Left lung (tissue), 10 donors: ENCODE data around the gene TANGO2. TPM values are rescaled to one million over a fixed set of nuclear protein-coding genes. Genes with fewer than 3 reads are reported as not detected.
A peak's percentile ranks its signal among the peaks of the same experiment; 100 is the strongest.

Experiments
- ATAC-seq: fragments of 200-7000 bp; cut with Tn5 transposase; one replicate; pipeline ENCODE4 v1.9.1; 2020; ENCODE audit warnings: moderate library complexity
- DNase-seq, 4 donors: peaks; one replicate each; pipeline ENCODE4 v3.0.0-alpha.2; 2013 to 2020
- H3K27ac ChIP-seq, 2 donors: fragments of 200-600 bp; sonication (generic) in 1 of 2; one replicate each; pipeline versions ENCODE4 v1.5.0 to v1.8.0; 2020 to 2021
- H3K27me3 ChIP-seq, 2 donors: fragments of 200-600 bp; sonication (generic) in 1 of 2; one replicate each; pipeline versions ENCODE4 v1.5.0 to v1.8.0; 2020 to 2021
- H3K36me3 ChIP-seq, 2 donors: fragments of 200-600 bp; sonication (generic) in 1 of 2; one replicate each; pipeline versions ENCODE4 v1.5.0 to v1.8.0; 2020 to 2021
- H3K4me1 ChIP-seq, 2 donors: fragments of 200-600 bp; one replicate each; pipeline ENCODE4 v1.8.0; 2021
- H3K4me3 ChIP-seq, 2 donors: fragments of 200-600 bp; sonication (generic) in 1 of 2; one replicate each; pipeline versions ENCODE4 v1.5.0 to v1.8.0; 2020 to 2021; ENCODE audit warnings: mild to moderate bottlenecking in 1 of 2
- H3K9me3 ChIP-seq, 2 donors: fragments of 200-600 bp; sonication (generic) in 1 of 2; one replicate each; pipeline versions ENCODE4 v1.5.0 to v1.8.0; 2020 to 2021
- CTCF ChIP-seq, 2 donors: fragments of 200-600 bp; sonication (generic) in 1 of 2; IDR thresholded peaks; one replicate each; pipeline versions ENCODE4 v1.5.0 to v1.8.0; 2021; ENCODE audit warnings: antibody characterized with exemption in 2 of 2
- intact Hi-C, 2 donors: fragments of 100-400 bp; cut with DNase I; formaldehyde crosslinking; loops; one replicate each; pipeline versions ENCODE4 v1.11.2 to v1.14.2; 2022
- polyA plus RNA-seq, 6 donors: library from polyadenylated mRNA; unstranded; fragments of 120-200 nt; gene quantifications; one replicate each; pipeline ENCODE4 v1.2.1, GENCODE V29; 2013; ENCODE audit not compliant: insufficient read length in 6 of 6
- total RNA-seq, 2 donors: library from RNA; stranded (reverse); fragmentation: NEBNext Ultra II Directional; extraction: Animal tissue kit (Norgen Biotek cat#: 25700); gene quantifications; one replicate each; pipeline ENCODE4 v1.2.1, GENCODE V29; 2021
- donor health status: DM: no; HTN: yes; CAD: no.
- donor health status: DM: no; HTN: no; CAD: no.

Gene TANGO2
- total and polyA plus RNA-seq, 8 donors: 10.9 to 47.2 (median 13.6) TPM

- Histone ChIP-seq H3K36me3 (no peaks in the 10 kb centered on the region), H3K4me3 (no peak overlapping the region), H3K4me1 (peaks cover 0 to 23% of the 10 kb centered on the region in 2 donors), H3K9me3 (no peaks in the 10 kb centered on the region), H3K27ac (no peak overlapping the region), H3K27me3 (peaks cover 0 to 8% of the 10 kb centered on the region in 2 donors)
- intact Hi-C loops: no loop called here
- TF ChIP-seq CTCF (IDR thresholded peaks at IDR 0.05): no peak
- no peak for ATAC-seq
- DNase-seq: peak in 1 of 4 donors; percentile 47
These were observed 31.2 kb upstream of the TANGO2 start for GRCh38 chr22:19989725-19990067.

- intact Hi-C loops: no loop called here
- Histone ChIP-seq H3K36me3 (no peaks in the 10 kb centered on the region), H3K27me3 (peaks cover 0 to 8% of the 10 kb centered on the region in 2 donors), H3K4me3 (no peak overlapping the region), H3K9me3 (no peaks in the 10 kb centered on the region), H3K4me1 (peaks cover 0 to 18% of the 10 kb centered on the region in 2 donors), H3K27ac (no peak overlapping the region)
- no peak for TF ChIP-seq CTCF (IDR thresholded peaks at IDR 0.05)
- ATAC-seq (no peak), DNase-seq (peak in 1 of 4 donors; percentile 47)
These were observed 30.7 kb upstream of the TANGO2 start for GRCh38 chr22:19990188-19990587.

GRCh38 chr22:19990609-19991394 lies 30.1 kb upstream of the TANGO2 start:
- Histone ChIP-seq H3K36me3 (no peaks in the 10 kb centered on the region), H3K4me3 (no peak overlapping the region), H3K27me3 (peaks cover 0 to 8% of the 10 kb centered on the region in 2 donors), H3K4me1 (peaks cover 5 to 12% of the 10 kb centered on the region in 2 donors), H3K9me3 (no peaks in the 10 kb centered on the region), H3K27ac (no peak overlapping the region)
- TF ChIP-seq CTCF (IDR thresholded peaks at IDR 0.05): no peak
- ATAC-seq (no peak), DNase-seq (peak in 1 of 4 donors; percentile 78)
- intact Hi-C loops: no loop called here

GRCh38 chr22:19991395-19991644 lies 29.6 kb upstream of the TANGO2 start:
- H3K27me3 ChIP-seq: peaks cover 0 to 4% of the 10 kb centered on the region in 2 donors

More at GRCh38 chr22:19991395-19991644, 29.6 kb upstream of the TANGO2 start:
- DNase-seq (no peak), ATAC-seq (no peak)
- peaks cover 6 to 7% of the 10 kb centered on the region in 2 donors for H3K4me1 ChIP-seq
- no peaks in the 10 kb centered on the region for H3K36me3 ChIP-seq
- H3K27ac ChIP-seq: no peak overlapping the region
- no peak overlapping the region for H3K4me3 ChIP-seq
- intact Hi-C loops: no loop called here
- TF ChIP-seq CTCF (IDR thresholded peaks at IDR 0.05): no peak
- H3K9me3 ChIP-seq: no peaks in the 10 kb centered on the region
